ENCODE measurements around the gene TYW5.

DNA sequence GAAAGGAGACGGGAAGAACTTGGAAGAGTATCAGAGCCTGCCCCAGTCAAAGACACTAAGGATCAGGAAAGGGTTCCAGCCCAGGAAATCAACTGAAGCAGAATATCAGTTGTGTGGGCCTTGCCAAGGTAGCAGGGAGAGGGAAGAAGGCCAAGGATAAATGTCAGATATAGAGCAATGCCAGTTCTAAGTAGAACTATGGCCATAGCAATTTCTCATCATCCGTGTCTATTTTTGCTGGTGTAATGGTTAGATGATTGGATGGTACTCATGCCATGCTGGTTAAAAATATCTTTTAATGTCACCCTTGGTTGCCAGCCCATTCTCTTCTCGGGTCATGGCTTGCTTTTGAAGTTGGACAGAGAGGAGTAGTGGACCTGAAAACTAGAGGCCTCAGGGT lies 42.0 kb upstream of the TYW5 start:
- no peak for TF ChIP-seq POLR2A (IDR thresholded peaks at IDR 0.05)
- TF ChIP-seq, protein P1, sequence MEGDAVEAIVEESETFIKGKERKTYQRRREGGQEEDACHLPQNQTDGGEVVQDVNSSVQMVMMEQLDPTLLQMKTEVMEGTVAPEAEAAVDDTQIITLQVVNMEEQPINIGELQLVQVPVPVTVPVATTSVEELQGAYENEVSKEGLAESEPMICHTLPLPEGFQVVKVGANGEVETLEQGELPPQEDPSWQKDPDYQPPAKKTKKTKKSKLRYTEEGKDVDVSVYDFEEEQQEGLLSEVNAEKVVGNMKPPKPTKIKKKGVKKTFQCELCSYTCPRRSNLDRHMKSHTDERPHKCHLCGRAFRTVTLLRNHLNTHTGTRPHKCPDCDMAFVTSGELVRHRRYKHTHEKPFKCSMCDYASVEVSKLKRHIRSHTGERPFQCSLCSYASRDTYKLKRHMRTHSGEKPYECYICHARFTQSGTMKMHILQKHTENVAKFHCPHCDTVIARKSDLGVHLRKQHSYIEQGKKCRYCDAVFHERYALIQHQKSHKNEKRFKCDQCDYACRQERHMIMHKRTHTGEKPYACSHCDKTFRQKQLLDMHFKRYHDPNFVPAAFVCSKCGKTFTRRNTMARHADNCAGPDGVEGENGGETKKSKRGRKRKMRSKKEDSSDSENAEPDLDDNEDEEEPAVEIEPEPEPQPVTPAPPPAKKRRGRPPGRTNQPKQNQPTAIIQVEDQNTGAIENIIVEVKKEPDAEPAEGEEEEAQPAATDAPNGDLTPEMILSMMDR (IDR thresholded peaks at IDR 0.05): no peak

All from esophagus squamous epithelium (tissue), 4 donors.